Hematopoietic multipotent progenitor cell treated with erythropoietin and hydrocortisone succinate and interleukin-3 and kit ligand, for 17 days (in vitro differentiated cells): ENCODE results near the gene TRPV3.
"Not testable (repeated sequence)": the region's sequence is repeated elsewhere in the genome, so short reads cannot be mapped to it uniquely, and the experiment has no call there.

ENCODE experiments used
- DNase-seq: peaks from one replicate; pipeline ENCODE4 v3.0.0-alpha.2; 2015; ENCODE audit warnings: low spot score

Gene TRPV3

DNA sequence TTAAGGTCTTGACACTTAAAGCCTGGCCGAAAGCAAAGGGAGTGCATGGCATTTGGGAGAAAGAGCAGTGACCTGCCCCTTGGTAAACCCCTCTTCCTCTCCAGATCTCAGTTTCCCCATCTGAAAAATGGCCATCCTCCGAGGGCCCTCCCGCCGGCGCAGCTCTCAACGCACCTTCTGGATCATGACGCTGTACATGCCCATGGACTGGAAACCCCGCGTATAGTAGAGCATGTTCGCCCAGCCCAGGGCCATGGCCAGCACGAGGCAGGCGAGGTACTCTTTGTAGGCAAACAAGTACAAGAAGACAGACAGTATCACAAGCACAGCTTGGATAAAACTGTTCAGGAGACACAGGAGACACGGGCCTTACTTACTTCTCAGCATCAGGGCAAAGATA, 33.6 kb downstream of the TRPV3 start:
- no peak for DNase-seq

DNA sequence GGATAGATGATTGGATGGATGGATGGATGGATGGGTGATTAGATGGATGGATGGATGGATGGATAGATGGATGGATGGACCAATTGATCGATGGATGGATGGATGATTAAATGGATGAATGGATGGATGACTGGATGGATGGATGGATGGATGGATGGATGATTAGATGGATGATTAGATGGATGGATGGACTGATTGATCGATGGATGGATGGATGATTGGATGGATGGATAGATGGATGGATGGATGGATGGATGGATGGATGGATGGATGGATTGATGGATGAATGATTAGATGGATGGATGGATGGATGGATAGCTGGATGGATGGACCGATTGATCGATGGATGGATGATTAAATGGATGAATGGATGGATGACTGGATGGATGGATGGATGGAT, 38.1 kb downstream of the TRPV3 start:
- not testable (repeated sequence) for DNase-seq

GRCh38 chr17:3514873-3515272, 42.7 kb downstream of the TRPV3 start:
- no peak for DNase-seq

GRCh38 chr17:3514167-3514566, 43.4 kb downstream of the TRPV3 start:
- not testable (repeated sequence) for DNase-seq

GRCh38 chr17:3513305-3514035, 44.1 kb downstream of the TRPV3 start:
- DNase-seq, result no peak

GRCh38 chr17:3512505-3513171, 45.0 kb downstream of the TRPV3 start:
- no peak for DNase-seq

GRCh38 chr17:3511852-3512504, 45.6 kb downstream of the TRPV3 start:
- DNase-seq, result no peak

DNA sequence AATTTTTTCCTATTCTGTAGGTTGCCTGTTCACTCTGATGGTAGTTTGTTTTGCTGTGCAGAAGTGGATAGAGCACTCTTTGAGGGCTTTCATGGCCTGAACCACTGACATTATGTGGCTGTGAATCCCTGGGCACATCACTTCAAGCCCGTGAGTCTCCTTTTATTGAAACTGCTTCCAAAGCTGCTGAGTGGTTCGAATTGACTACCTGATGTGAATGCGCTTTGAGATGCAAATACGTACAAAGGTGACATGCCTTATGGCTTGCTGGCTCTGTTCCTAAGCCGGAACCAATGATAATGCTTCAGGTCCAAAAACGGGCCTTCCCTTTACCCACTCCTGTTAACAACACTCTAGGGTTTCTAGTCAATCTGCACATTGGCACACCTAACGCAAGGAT, 47.5 kb downstream of the TRPV3 start:
- DNase-seq, result no peak

- DNase-seq, result no peak
Observed at GRCh38 chr17:3507869-3508268, 49.7 kb downstream of the TRPV3 start.

- DNase-seq, result no peak
Observed at GRCh38 chr17:3507071-3507470, 50.5 kb downstream of the TRPV3 start.

DNA sequence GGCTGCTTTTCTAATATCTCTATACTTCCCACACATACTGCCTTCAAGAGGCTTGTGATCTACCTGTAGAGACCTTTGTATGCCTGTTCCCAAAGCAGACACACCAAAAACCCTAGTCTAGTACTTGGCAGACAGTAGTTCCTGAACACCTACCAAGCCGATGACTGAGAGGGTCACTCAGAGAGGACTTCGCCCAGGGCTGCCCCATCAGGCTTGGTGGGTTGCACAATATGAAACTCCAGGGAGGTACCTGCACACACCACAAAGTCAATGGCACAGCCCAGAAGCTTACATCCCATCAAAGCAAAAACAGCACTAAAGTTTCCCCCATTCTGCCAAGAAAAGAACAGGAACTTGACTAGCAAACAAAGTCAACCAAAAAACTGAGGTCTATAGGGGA, 51.6 kb downstream of the TRPV3 start:
- no peak for DNase-seq

GRCh38 chr17:3505008-3505407, 52.6 kb downstream of the TRPV3 start:
- DNase-seq, result no peak

DNA sequence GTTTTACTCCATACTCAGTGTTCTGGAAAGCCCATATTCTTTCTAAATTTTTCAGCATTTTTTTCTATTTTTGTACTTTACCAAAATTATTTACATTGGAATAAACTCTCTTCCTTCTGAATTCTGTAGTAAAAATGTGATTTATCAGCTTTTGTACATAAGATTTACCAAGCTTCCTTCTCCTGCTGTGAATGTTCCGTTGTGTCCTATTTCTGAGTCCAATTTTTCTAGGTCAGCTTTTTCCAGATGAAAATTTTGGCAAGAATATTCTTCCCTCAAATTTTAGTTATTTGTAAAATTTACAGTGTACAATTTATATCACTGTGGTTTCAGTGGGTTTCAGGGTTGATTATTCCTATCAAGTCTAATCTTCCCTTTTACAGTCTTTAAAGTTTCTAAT, 54.3 kb downstream of the TRPV3 start:
- no peak for DNase-seq

DNA sequence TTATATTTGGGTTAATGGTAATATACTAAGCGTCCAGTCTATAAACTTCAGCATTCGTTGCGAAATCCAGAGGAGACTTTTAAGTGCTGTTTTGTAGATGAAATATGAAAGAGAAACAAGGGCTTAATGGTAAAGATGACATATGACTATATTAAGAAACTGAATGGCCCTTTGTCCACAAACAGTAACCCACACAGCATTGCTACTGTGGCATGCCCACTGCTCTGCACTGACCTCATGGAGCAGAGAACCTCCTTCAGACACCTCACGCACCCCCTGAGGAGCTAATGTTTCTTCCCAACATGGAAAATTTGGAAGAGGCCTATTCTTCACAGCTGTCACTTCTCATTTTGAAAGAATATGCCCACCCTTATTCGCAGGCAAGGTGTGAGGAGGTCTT, 55.1 kb downstream of the TRPV3 start:
- no peak for DNase-seq

DNA sequence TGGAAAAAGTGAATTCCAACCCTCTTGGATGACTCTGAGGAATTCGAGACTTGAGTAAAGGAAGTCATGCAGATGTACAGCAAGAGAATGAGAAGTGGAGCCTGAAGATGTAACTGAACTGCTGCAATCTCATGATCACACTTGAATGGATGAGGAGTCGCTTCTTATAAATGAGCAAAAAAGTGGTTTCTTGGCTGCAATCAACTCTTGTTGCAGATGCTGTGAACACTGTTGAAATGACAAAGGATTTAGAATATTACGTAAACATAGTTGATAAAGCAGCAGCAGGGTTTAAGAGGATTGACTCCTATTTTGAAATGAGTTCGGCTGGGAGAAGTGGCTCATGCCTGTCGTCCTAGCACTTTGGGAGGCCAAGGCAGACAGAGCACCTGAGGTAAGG, 56.3 kb downstream of the TRPV3 start:
- no peak for DNase-seq

DNA sequence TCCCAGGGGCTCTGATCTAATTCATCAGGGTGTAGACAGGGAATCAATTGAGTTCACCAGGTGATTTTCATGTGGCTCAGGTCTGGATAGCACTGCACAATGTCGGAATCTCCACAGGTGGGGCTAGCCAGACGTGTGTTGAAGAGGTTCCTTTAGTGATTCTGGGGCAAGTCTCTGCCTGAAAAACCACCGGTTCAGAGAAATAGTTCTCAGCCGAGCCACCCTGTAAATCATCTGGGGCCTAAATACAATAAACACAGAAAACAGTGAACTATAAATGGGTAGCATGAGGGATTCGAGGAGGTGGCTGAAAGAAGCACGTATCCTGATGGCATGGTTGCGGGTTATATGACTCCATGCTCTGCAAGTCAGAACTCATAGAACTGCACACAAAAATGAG, 60.5 kb downstream of the TRPV3 start:
- no peak for DNase-seq

DNA sequence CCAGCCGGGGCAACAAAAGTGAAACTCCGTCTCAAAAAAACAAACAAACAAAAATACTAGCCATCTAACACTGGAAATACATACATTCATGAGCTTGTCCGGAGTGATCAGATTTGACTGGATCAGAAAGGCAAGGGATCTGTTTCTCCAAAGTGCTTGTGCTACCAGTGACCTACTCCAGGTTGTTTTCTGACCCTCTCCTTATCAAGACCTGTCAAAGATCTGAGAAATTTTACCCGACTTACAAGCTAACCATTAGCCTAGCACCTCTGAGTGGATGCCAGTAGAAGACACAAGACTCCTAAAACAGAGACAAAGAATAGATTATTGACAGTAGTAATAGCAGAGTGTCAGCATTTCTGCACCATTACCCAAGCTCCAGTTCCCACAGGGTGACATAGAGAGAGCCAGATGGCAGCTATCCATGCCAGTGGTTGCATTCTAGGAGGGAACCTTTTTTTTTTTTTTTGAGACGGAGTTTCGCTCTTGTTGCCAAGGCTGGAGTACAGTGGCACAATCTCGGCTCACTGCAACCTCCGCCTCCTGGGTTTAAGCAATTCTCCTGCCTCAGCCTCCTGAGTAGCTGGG, 72.0 kb downstream of the TRPV3 start:
- no peak for DNase-seq

DNA sequence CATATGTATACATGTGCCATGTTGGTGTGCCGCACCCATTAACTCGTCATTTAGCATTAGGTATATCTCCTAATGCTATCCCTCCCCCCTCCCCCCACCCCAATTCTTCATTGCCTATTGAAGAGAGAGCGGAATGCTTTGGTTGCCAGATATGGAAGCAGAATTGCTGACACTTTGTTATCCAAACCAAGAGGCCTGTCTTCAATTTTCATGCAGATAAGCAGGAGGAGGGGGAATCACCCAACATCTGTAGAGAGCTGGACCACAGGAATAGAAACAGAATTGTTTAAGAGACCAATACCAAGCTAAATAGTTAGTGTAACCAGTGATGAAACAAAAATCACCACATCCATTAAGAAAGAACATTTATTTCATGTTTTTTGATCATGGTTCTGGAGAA, 74.8 kb downstream of the TRPV3 start:
- DNase-seq, result no peak

GRCh38 chr17:3479988-3480387, 77.6 kb downstream of the TRPV3 start:
- no peak for DNase-seq

DNA sequence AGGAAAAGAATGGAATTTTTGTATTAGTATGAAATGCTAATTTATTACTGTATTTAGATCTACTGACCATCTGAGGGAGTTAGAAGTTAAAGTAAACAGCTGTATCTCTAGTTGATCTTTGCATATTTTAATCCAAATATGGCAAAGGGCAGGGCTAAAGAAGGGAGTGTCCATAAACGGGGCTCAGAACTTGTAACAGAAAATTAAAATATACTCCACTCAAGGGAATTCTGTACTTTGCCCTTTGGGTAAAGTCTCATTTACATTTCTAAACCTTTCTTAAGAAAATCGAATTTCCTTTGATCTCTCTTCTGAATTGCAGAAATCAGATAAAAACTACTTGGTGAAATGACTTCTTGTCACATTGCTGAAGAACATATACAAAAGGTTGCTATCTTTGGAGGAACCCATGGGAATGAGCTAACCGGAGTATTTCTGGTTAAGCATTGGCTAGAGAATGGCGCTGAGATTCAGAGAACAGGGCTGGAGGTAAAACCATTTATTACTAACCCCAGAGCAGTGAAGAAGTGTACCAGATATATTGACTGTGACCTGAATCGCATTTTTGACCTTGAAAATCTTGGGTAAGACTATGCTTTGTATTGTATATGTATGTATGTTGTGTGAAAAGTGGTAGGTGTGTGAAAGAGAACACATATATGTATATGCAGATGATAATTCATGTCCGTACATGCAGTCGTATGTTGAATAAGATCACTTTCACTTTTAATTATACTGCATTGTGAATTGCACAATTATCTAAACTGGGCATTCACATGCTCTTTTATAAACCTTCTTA, 81.6 kb downstream of the TRPV3 start, which contains the start of gene ASPA:
Gene ASPA (plus strand): TSS at position 186 of the 799 bp plus-strand sequence. CDS start 163 bp downstream, at position 349.
- no peak for DNase-seq

- DNase-seq, result no peak
Observed at GRCh38 chr17:3475251-3475685, 82.3 kb downstream of the TRPV3 start.

GRCh38 chr17:3474212-3474611, 83.4 kb downstream of the TRPV3 start:
- no peak for DNase-seq
